Measurements from ENCODE around the gene TNRC6B.
"Not testable (repeated sequence)": the region's sequence is repeated elsewhere in the genome, so short reads cannot be mapped to it uniquely, and the experiment has no call there.

DNA sequence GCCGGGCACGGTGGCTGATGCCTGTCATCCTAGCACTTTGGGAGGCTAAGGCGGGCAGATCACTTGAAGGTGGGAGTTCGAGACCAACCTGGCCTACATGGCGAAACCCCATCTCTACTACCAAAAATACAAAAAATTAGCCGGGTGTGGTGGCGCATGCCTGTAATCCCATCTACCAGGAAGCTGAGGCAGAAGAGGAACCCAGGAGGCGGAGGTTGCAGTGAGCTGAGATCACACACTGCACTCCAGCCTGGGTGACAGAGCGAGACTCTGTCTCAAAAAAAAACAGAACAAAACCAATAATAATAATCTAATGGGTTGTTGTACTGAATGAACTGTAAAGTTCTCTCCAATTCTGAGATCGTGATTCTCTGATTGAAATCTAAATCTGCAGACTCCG, 200.7 kb downstream of the TNRC6B start:
- TF ChIP-seq POLR2A, EP300, POLR2AphosphoS5 (IDR thresholded peaks at IDR 0.05): not testable (repeated sequence)
- TF ChIP-seq, protein P1, sequence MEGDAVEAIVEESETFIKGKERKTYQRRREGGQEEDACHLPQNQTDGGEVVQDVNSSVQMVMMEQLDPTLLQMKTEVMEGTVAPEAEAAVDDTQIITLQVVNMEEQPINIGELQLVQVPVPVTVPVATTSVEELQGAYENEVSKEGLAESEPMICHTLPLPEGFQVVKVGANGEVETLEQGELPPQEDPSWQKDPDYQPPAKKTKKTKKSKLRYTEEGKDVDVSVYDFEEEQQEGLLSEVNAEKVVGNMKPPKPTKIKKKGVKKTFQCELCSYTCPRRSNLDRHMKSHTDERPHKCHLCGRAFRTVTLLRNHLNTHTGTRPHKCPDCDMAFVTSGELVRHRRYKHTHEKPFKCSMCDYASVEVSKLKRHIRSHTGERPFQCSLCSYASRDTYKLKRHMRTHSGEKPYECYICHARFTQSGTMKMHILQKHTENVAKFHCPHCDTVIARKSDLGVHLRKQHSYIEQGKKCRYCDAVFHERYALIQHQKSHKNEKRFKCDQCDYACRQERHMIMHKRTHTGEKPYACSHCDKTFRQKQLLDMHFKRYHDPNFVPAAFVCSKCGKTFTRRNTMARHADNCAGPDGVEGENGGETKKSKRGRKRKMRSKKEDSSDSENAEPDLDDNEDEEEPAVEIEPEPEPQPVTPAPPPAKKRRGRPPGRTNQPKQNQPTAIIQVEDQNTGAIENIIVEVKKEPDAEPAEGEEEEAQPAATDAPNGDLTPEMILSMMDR (IDR thresholded peaks at IDR 0.05) = not testable (repeated sequence)
